H1 (cell line): ENCODE data around the gene XRCC6. TPM values are rescaled to one million over a fixed set of nuclear protein-coding genes. Genes with fewer than 3 reads are reported as not detected.
"Not testable (repeated sequence)": the region's sequence is repeated elsewhere in the genome, so short reads cannot be mapped to it uniquely, and the experiment has no call there.

Experiments used
- CTCF ChIA-PET: fragments of 300-600 bp; sonication (Branson Sonifier 250); formaldehyde crosslinking; loops from one replicate; lab custom pipeline; 2021; ENCODE audit not compliant: partially characterized antibody; lab: Charles Lee
- POLR2A ChIA-PET: fragments of 300-600 bp; sonication (Branson Sonifier 250); formaldehyde crosslinking; loops from one replicate; lab custom pipeline; 2021; ENCODE audit warnings: inconsistent platforms; ENCODE audit not compliant: partially characterized antibody; lab: Charles Lee
- DNase-seq, 2 experiments: peaks; one replicate each; pipeline versions ENCODE4 v3.0.0 to v3.0.0-alpha.2; 2010 to 2022; ENCODE audit warnings: low spot score in 2 of 2, low read depth in 1 of 2, mixed read lengths in 1 of 2
- FAIRE-seq: peaks from 2 replicates; lab custom pipeline; 2011; peaks lifted over from hg19 to GRCh38; lab: Jason Lieb, UNC
- H2AFZ ChIP-seq: 2 replicates; pipeline ENCODE4 v1.8.1; 2012; ENCODE audit warnings: low read length, inconsistent platforms
- H2AK5ac ChIP-seq: 2 replicates; pipeline ENCODE4 v1.6.1; 2013; ENCODE audit warnings: low read depth, low read length
- H2BK120ac ChIP-seq: replicated peaks from 2 replicates; pipeline ENCODE3; 2013; ENCODE audit warnings: low read depth, low read length, inconsistent platforms
- H2BK12ac ChIP-seq: 2 replicates; pipeline ENCODE4 v1.6.1; 2013; ENCODE audit warnings: low read depth, low read length
- H2BK15ac ChIP-seq: 2 replicates; pipeline ENCODE4 v1.6.1; 2013; ENCODE audit warnings: low read length
- H2BK20ac ChIP-seq: 2 replicates; pipeline ENCODE4 v1.6.1; 2013; ENCODE audit warnings: low read length
- H2BK5ac ChIP-seq: 2 replicates; pipeline ENCODE4 v1.6.1; 2013; ENCODE audit warnings: low read depth, low read length
- H3K14ac ChIP-seq: 2 replicates; pipeline ENCODE4 v1.6.1; 2013; ENCODE audit warnings: inconsistent platforms; ENCODE audit not compliant: insufficient read length
- H3K18ac ChIP-seq: 2 replicates; pipeline ENCODE4 v1.6.1; 2013; ENCODE audit warnings: low read length; ENCODE audit errors: extremely low read depth
- H3K23ac ChIP-seq: 2 replicates; pipeline ENCODE4 v1.6.1; 2013; ENCODE audit warnings: inconsistent platforms; ENCODE audit not compliant: insufficient read length
- H3K23me2 ChIP-seq: 2 replicates; pipeline ENCODE4 v1.6.1; 2013; ENCODE audit warnings: low read depth, low read length
- H3K27ac ChIP-seq: 2 replicates; pipeline ENCODE4 v1.6.1; 2011; ENCODE audit warnings: low read depth, low read length, inconsistent platforms
- H3K27me3 ChIP-seq, 4 experiments: replicated peaks in 1 of 4; 1 replicate in 1 of 4; 2 replicates in 3 of 4; pipeline versions ENCODE4 v1.6.1 to v1.8.1; 2011 to 2013; ENCODE audit warnings: low read length in 3 of 4, mild to moderate bottlenecking in 3 of 4, inconsistent platforms in 2 of 4, mixed read lengths in 2 of 4, moderate library complexity in 1 of 4; ENCODE audit not compliant: control insufficient read depth in 3 of 4, insufficient read depth in 3 of 4; ENCODE audit errors: extremely low read depth in 1 of 4
- H3K36me3 ChIP-seq, 4 experiments: 2 replicates each; pipeline versions ENCODE4 v1.6.1 to v1.8.1; 2011 to 2013; ENCODE audit warnings: mild to moderate bottlenecking in 4 of 4, low read length in 3 of 4, moderate library complexity in 2 of 4, control low read depth in 1 of 4, inconsistent platforms in 1 of 4; ENCODE audit not compliant: insufficient read depth in 4 of 4, control insufficient read depth in 2 of 4
- H3K4ac ChIP-seq: replicated peaks from 2 replicates; pipeline ENCODE3; 2013; ENCODE audit warnings: low read length, low read depth, mixed read lengths, inconsistent platforms; ENCODE audit not compliant: insufficient read length
- H3K4me1 ChIP-seq, 4 experiments: replicated peaks in 1 of 4; 1 replicate in 1 of 4; 2 replicates in 3 of 4; pipeline versions ENCODE4 v1.6.1 to v1.8.1; 2011 to 2013; ENCODE audit warnings: low read length in 3 of 4, inconsistent platforms in 2 of 4, mixed read lengths in 1 of 4; ENCODE audit not compliant: insufficient read depth in 4 of 4, control insufficient read depth in 3 of 4
- H3K4me2 ChIP-seq, 2 experiments: 2 replicates each; pipeline versions ENCODE4 v1.6.1 to v1.8.1; 2011 to 2013; ENCODE audit warnings: low read depth in 2 of 2, low read length in 2 of 2, control low read depth in 1 of 2, inconsistent platforms in 1 of 2, mild to moderate bottlenecking in 1 of 2; ENCODE audit not compliant: insufficient read depth in 1 of 2
- H3K4me3 ChIP-seq, 4 experiments: fragments of 200-600, 300-600 bp in 1 of 4; sonication (generic), shearing (Covaris generic), sonication (Bioruptor Twin) in 1 of 4; 2 replicates each; pipeline versions ENCODE4 v1.5.1 to v1.8.1; 2011 to 2016; ENCODE audit warnings: low read length in 4 of 4, low read depth in 3 of 4, control low read depth in 2 of 4, inconsistent platforms in 2 of 4, mild to moderate bottlenecking in 2 of 4, mixed read lengths in 1 of 4, moderate library complexity in 1 of 4; ENCODE audit not compliant: insufficient read depth in 2 of 4; ENCODE audit errors: extremely low read depth in 1 of 4
- H3K56ac ChIP-seq: replicated peaks from 2 replicates; pipeline ENCODE3; 2013; ENCODE audit warnings: low read depth, mild to moderate bottlenecking, mixed read lengths, low read length, inconsistent platforms; ENCODE audit not compliant: insufficient read length
- H3K79me1 ChIP-seq: 2 replicates; pipeline ENCODE4 v1.6.1; 2013; ENCODE audit warnings: low read depth, low read length, control low read depth
- H3K79me2 ChIP-seq, 2 experiments: 2 replicates each; pipeline versions ENCODE4 v1.6.1 to v1.8.1; 2012 to 2013; ENCODE audit warnings: low read length in 2 of 2, mild to moderate bottlenecking in 2 of 2, inconsistent platforms in 1 of 2; ENCODE audit not compliant: insufficient read depth in 2 of 2, control insufficient read depth in 1 of 2
- H3K9ac ChIP-seq, 4 experiments: replicated peaks in 1 of 4; 1 replicate in 1 of 4; 2 replicates in 3 of 4; pipeline versions ENCODE4 v1.6.1 to v1.8.1; 2011 to 2013; ENCODE audit warnings: low read depth in 3 of 4, low read length in 3 of 4, control low read depth in 2 of 4, mild to moderate bottlenecking in 2 of 4, moderate library complexity in 2 of 4, inconsistent platforms in 1 of 4; ENCODE audit errors: extremely low read depth in 1 of 4
- H3K9me3 ChIP-seq, 2 experiments: 2 replicates each; pipeline versions ENCODE4 v1.6.1 to v1.8.1; 2012 to 2013; ENCODE audit warnings: mild to moderate bottlenecking in 2 of 2, moderate library complexity in 2 of 2, control low read depth in 1 of 2, inconsistent platforms in 1 of 2, low read depth in 1 of 2, low read length in 1 of 2, mixed read lengths in 1 of 2; ENCODE audit not compliant: insufficient read depth in 2 of 2
- H4K20me1 ChIP-seq, 2 experiments: replicated peaks in 1 of 2; 2 replicates each; pipeline versions ENCODE3 to v1.8.1; 2011 to 2013; ENCODE audit warnings: inconsistent platforms in 2 of 2, low read length in 2 of 2, mild to moderate bottlenecking in 1 of 2; ENCODE audit not compliant: insufficient read depth in 2 of 2, control insufficient read depth in 1 of 2
- H4K5ac ChIP-seq: 2 replicates; pipeline ENCODE4 v1.6.1; 2013; ENCODE audit warnings: low read length, low read depth, mixed read lengths, inconsistent platforms; ENCODE audit not compliant: insufficient read length
- H4K8ac ChIP-seq: 2 replicates; pipeline ENCODE4 v1.8.0; 2013; ENCODE audit warnings: mild to moderate bottlenecking, moderate library complexity, low read length, inconsistent platforms; ENCODE audit not compliant: insufficient read depth; ENCODE audit errors: extremely low read depth
- H4K91ac ChIP-seq: replicated peaks from 2 replicates; pipeline ENCODE3; 2013; ENCODE audit warnings: low read length, mixed read lengths, inconsistent platforms; ENCODE audit not compliant: insufficient read length
- WGBS, 2 experiments: shearing (Covaris generic) in 1 of 2; methylation state at CpG; one replicate each; pipeline versions ENCODE4 v1.1.6 to v1.1.7; 2013 to 2015; ENCODE audit warnings: low lambda C conversion rate in 2 of 2, mixed read lengths in 2 of 2, inconsistent platforms in 1 of 2, low coverage in 1 of 2, missing lambda C conversion rate in 1 of 2; ENCODE audit not compliant: insufficient replicate concordance in 2 of 2, insufficient coverage in 1 of 2, insufficient read length in 1 of 2; ENCODE audit errors: extremely low coverage in 1 of 2, missing lambda C conversion rate in 1 of 2; 5-methylcytosine and 5-hydroxymethylcytosine counted together
- polyA plus RNA-seq, 7 experiments: library from polyadenylated mRNA; depleted of rRNA in 3 of 7; stranded (reverse) in 5 of 7; unstranded in 2 of 7; fragments of >200 nt in 5 of 7; fragments of 200-250 nt in 2 of 7; gene quantifications; 1 replicate in 5 of 7; 2 replicates in 1 of 7; 4 replicates in 1 of 7; pipeline versions ENCODE4 v1.2.1 to v1.2.3, GENCODE V29; 2011 to 2013; ENCODE audit warnings: missing spikeins in 2 of 7, mixed read lengths in 2 of 7
- total RNA-seq: library from RNA; stranded (reverse); fragmentation: NEBNext Ultra II Directional; extraction: Animal tissue kit (Norgen Biotek cat#: 25700); gene quantifications from 2 replicates; pipeline ENCODE4 v1.2.1, GENCODE V29; 2021

XRCC6 gene
- total and polyA plus RNA-seq, 2 of the 8 experiments (the other 6 are each of a cell fraction or from before 2014, with no cell fraction given) = 150 to 490 TPM

DNA sequence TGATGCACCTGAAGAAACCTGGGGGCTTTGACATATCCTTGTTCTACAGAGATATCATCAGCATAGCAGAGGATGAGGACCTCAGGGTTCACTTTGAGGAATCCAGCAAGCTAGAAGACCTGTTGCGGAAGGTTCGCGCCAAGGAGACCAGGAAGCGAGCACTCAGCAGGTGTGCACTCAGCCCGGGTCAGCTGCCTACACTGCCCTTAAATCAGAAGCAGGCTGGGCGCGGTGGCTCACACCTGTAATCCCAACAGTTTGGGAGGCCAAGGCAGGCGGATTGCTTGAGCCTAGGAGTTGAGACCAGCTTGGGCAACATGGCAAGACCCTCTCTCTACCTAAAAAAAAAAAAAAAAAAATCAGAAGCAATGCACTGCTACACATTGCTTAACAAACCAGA is 16.5 kb downstream of the XRCC6 start:
- peaks cover 29 to 94% (median 60%) of the 10 kb centered on the region in 4 experiments for H3K36me3 ChIP-seq

More for the DNA sequence above, 16.5 kb downstream of the XRCC6 start:
- not testable (repeated sequence) for H2BK5ac ChIP-seq, H2AK5ac ChIP-seq, H3K27me3 ChIP-seq, H2BK15ac ChIP-seq, H3K18ac ChIP-seq, H2BK120ac ChIP-seq, H3K4me3 ChIP-seq, FAIRE-seq, H3K9me3 ChIP-seq, H3K4me1 ChIP-seq, H4K20me1 ChIP-seq, H3K23me2 ChIP-seq, H4K8ac ChIP-seq, H2BK12ac ChIP-seq, H3K79me1 ChIP-seq, H3K27ac ChIP-seq, H3K14ac ChIP-seq, H3K23ac ChIP-seq, DNase-seq, H4K91ac ChIP-seq, H3K4me2 ChIP-seq, H3K56ac ChIP-seq, H3K4ac ChIP-seq, H2AFZ ChIP-seq, H4K5ac ChIP-seq, H3K9ac ChIP-seq, H2BK20ac ChIP-seq
- POLR2A ChIA-PET = interaction anchor here (1.0 to 13.3 kb wide), 5 partner anchors 7 to 27 kb away, joined by 3 to 157 read pairs (median 7); partner anchors contain the start of genes DESI1 and XRCC6
- CTCF ChIA-PET = interaction anchor here (0.6 to 1.3 kb wide), 2 partner anchors 29 to 1547 kb away, joined by 3 read pairs; no protein-coding TSS in a partner anchor
- WGBS, 2 experiments = 96% methylated on average over 8 of the region's 8 CpGs; no CpG with 5 or more reads in 1 of the 2 experiments
- peaks cover 0 to 22% of the 10 kb centered on the region in 2 experiments; a peak in 2 of 4 replicates for H3K79me2 ChIP-seq
